Upper lobe of right lung (tissue), 1 donor: ENCODE data around the gene INPP4B. TPM values are rescaled to one million over a fixed set of nuclear protein-coding genes. Genes with fewer than 3 reads are reported as not detected.
"Not testable (repeated sequence)": the region's sequence is repeated elsewhere in the genome, so short reads cannot be mapped to it uniquely, and the experiment has no call there.

ENCODE experiments used
- ATAC-seq: fragments of 200-7000 bp; cut with Tn5 transposase; one replicate; pipeline ENCODE4 v1.9.1; 2020; ENCODE audit warnings: mild to moderate bottlenecking, moderate library complexity
- DNase-seq: peaks from one replicate; pipeline ENCODE4 v3.0.0-alpha.2; 2020
- H3K27ac ChIP-seq: fragments of 200-600 bp; one replicate; pipeline ENCODE4 v1.8.0; 2022
- H3K27me3 ChIP-seq: fragments of 200-600 bp; one replicate; pipeline ENCODE4 v1.8.0; 2022; ENCODE audit warnings: mild to moderate bottlenecking
- H3K36me3 ChIP-seq: fragments of 200-600 bp; one replicate; pipeline ENCODE4 v1.8.0; 2022
- H3K4me1 ChIP-seq: fragments of 200-600 bp; one replicate; pipeline ENCODE4 v1.8.0; 2022
- H3K4me3 ChIP-seq: fragments of 200-600 bp; one replicate; pipeline ENCODE4 v1.8.0; 2022; ENCODE audit warnings: mild to moderate bottlenecking
- H3K9me3 ChIP-seq: fragments of 200-600 bp; one replicate; pipeline ENCODE4 v1.8.0; 2022
- CTCF ChIP-seq: fragments of 200-600 bp; IDR thresholded peaks from one replicate; pipeline ENCODE4 v1.8.0; 2022; ENCODE audit warnings: antibody characterized with exemption
- intact Hi-C: fragments of 100-400 bp; cut with DNase I; formaldehyde crosslinking; loops from one replicate; pipeline ENCODE4 v1.11.0; 2022
- total RNA-seq: library from RNA; stranded (reverse); fragmentation: NEBNext Ultra II Directional; extraction: Animal tissue kit (Norgen Biotek cat#: 25700); gene quantifications from one replicate; pipeline ENCODE4 v1.2.1, GENCODE V29; 2021
- donor health status: DM: no; HTN: yes; CAD: no; lungs with severe emphysema.

Gene INPP4B
- total RNA-seq, 1 donor from 2014 or later, result 20.7 TPM

GRCh38 chr4:142079959-142080358 is 766.1 kb downstream of the INPP4B start:
- H3K27ac ChIP-seq, result no peak overlapping the region
- no peak for TF ChIP-seq CTCF
- intact Hi-C loops, result no loop called here
- DNase-seq, result no peak
- no peak overlapping the region for H3K4me3 ChIP-seq
- H3K27me3 ChIP-seq, result no peaks in the 10 kb centered on the region
- H3K9me3 ChIP-seq, result no peaks in the 10 kb centered on the region
- H3K4me1 ChIP-seq, result no peaks in the 10 kb centered on the region
- ATAC-seq, result no peak
- H3K36me3 ChIP-seq, result peaks cover 3% of the 10 kb centered on the region

GRCh38 chr4:142077048-142077447 is 769.1 kb downstream of the INPP4B start:
- no peak for TF ChIP-seq CTCF
- Histone ChIP-seq H3K4me3 (no peak overlapping the region), H3K27me3 (no peaks in the 10 kb centered on the region), H3K4me1 (no peaks in the 10 kb centered on the region), H3K9me3 (no peaks in the 10 kb centered on the region), H3K36me3 (no peaks in the 10 kb centered on the region), H3K27ac (no peak overlapping the region)
- ATAC-seq (no peak), DNase-seq (no peak)
- intact Hi-C loops, result no loop called here

- H3K36me3 ChIP-seq, H3K27ac ChIP-seq, H3K9me3 ChIP-seq, intact Hi-C loops, ATAC-seq, H3K4me1 ChIP-seq, DNase-seq, H3K27me3 ChIP-seq, H3K4me3 ChIP-seq: not testable (repeated sequence)
Measured at GRCh38 chr4:142068304-142068703, 777.8 kb downstream of the INPP4B start.

GRCh38 chr4:142066562-142066961 is 779.5 kb downstream of the INPP4B start:
- H3K36me3 ChIP-seq, H3K27me3 ChIP-seq, ATAC-seq, DNase-seq, H3K4me1 ChIP-seq, intact Hi-C loops, H3K4me3 ChIP-seq, H3K27ac ChIP-seq, H3K9me3 ChIP-seq: not testable (repeated sequence)

- Histone ChIP-seq H3K27ac (no peak overlapping the region), H3K4me1 (no peaks in the 10 kb centered on the region), H3K36me3 (no peaks in the 10 kb centered on the region), H3K4me3 (no peak overlapping the region), H3K9me3 (no peaks in the 10 kb centered on the region), H3K27me3 (no peaks in the 10 kb centered on the region)
- no peak for DNase-seq
- no peak for ATAC-seq
- intact Hi-C loops, result no loop called here
- no peak for TF ChIP-seq CTCF
Measured at GRCh38 chr4:142065086-142065647, 780.9 kb downstream of the INPP4B start.

GRCh38 chr4:142064181-142064580 is 781.9 kb downstream of the INPP4B start:
- DNase-seq (no peak), ATAC-seq (no peak)
- intact Hi-C loops, result no loop called here
- TF ChIP-seq CTCF, result no peak
- Histone ChIP-seq H3K36me3 (no peaks in the 10 kb centered on the region), H3K9me3 (no peaks in the 10 kb centered on the region), H3K27me3 (no peaks in the 10 kb centered on the region), H3K4me1 (no peaks in the 10 kb centered on the region), H3K4me3 (no peak overlapping the region), H3K27ac (no peak overlapping the region)

GRCh38 chr4:142045996-142046395 is 800.1 kb downstream of the INPP4B start:
- TF ChIP-seq CTCF, result no peak
- Histone ChIP-seq H3K9me3 (no peaks in the 10 kb centered on the region), H3K27ac (no peak overlapping the region), H3K4me3 (no peak overlapping the region), H3K36me3 (no peaks in the 10 kb centered on the region), H3K4me1 (no peaks in the 10 kb centered on the region), H3K27me3 (no peaks in the 10 kb centered on the region)
- no peak for ATAC-seq
- no peak for DNase-seq
- intact Hi-C loops, result no loop called here
